Activated CD4-positive, CD25-positive, alpha-beta regulatory T cell treated with anti-CD3 and anti-CD28 coated beads, Interleukin-2, amount 50 U/mL, for 72 hours (primary cell): ENCODE data around the gene EFCAB6.
"Not testable (repeated sequence)": the region's sequence is repeated elsewhere in the genome, so short reads cannot be mapped to it uniquely, and the experiment has no call there.

Experiments used
- DNase-seq: peaks from one replicate; pipeline ENCODE4 v3.0.0; 2021

Gene EFCAB6

GRCh38 chr22:43698403-43698802, 113.7 kb downstream of the EFCAB6 start:
- no peak for DNase-seq

GRCh38 chr22:43697894-43698293, 114.2 kb downstream of the EFCAB6 start:
- DNase-seq = no peak

GRCh38 chr22:43693249-43693648, 118.9 kb downstream of the EFCAB6 start:
- no peak for DNase-seq

GRCh38 chr22:43689356-43689755, 122.7 kb downstream of the EFCAB6 start:
- DNase-seq = no peak

GRCh38 chr22:43682851-43683250, 129.3 kb downstream of the EFCAB6 start:
- no peak for DNase-seq

- no peak for DNase-seq
These were observed 130.3 kb downstream of the EFCAB6 start for GRCh38 chr22:43681731-43682360.

GRCh38 chr22:43670513-43670912, 141.6 kb downstream of the EFCAB6 start:
- no peak for DNase-seq

GRCh38 chr22:43669190-43669589, 142.9 kb downstream of the EFCAB6 start:
- no peak for DNase-seq

- DNase-seq = no peak
These were observed 144.4 kb downstream of the EFCAB6 start for GRCh38 chr22:43667656-43668055.

GRCh38 chr22:43666457-43666856, 145.6 kb downstream of the EFCAB6 start:
- no peak for DNase-seq

- DNase-seq = no peak
These were observed 153.3 kb downstream of the EFCAB6 start for GRCh38 chr22:43658823-43659222.

GRCh38 chr22:43656581-43656980, 155.5 kb downstream of the EFCAB6 start:
- not testable (repeated sequence) for DNase-seq

GRCh38 chr22:43654271-43654670, 157.8 kb downstream of the EFCAB6 start:
- no peak for DNase-seq

GRCh38 chr22:43652845-43653244, 159.3 kb downstream of the EFCAB6 start:
- no peak for DNase-seq

GRCh38 chr22:43643387-43643786, 168.7 kb downstream of the EFCAB6 start:
- no peak for DNase-seq

GRCh38 chr22:43642319-43643206, 169.5 kb downstream of the EFCAB6 start:
- DNase-seq = no peak

- no peak for DNase-seq
These were observed 172.7 kb downstream of the EFCAB6 start for GRCh38 chr22:43639228-43639948.

- DNase-seq = no peak
These were observed 174.5 kb downstream of the EFCAB6 start for GRCh38 chr22:43637275-43638260.

- no peak for DNase-seq
These were observed 176.0 kb downstream of the EFCAB6 start for GRCh38 chr22:43636086-43636485.

- no peak for DNase-seq
These were observed 177.0 kb downstream of the EFCAB6 start for GRCh38 chr22:43635101-43635500.

GRCh38 chr22:43634316-43634715, 177.8 kb downstream of the EFCAB6 start:
- no peak for DNase-seq

GRCh38 chr22:43633631-43634285, 178.3 kb downstream of the EFCAB6 start:
- DNase-seq = no peak
